ENCODE data around the gene TMCC1. TPM values are rescaled to one million over a fixed set of nuclear protein-coding genes. Genes with fewer than 3 reads are reported as not detected.
"Not testable (repeated sequence)": the region's sequence is repeated elsewhere in the genome, so short reads cannot be mapped to it uniquely, and the experiment has no call there.

Gene TMCC1
- total RNA-seq, 1 experiment from 2014 or later = 23.0 TPM

DNA sequence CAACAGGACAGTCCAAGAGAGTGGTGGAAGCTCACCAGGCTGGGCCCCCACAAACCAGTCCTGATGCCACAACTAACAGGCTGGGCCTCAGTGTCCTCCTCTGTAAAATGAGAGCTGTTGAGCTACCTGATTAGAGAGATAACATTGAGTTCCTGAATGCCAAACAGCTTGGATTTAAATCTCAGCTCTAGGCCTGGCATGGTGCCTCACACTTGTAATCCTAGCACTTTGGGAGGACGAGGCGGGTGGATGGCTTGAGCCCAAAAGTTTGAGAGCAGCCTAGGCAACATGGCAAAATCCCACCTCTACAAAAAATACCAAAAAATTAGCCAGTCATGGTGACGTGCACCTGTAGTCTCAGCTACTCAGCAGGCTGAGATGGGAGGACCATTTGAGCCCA, 20.1 kb upstream of the TMCC1 start:
- H3K4me2 ChIP-seq (ENCODE audit: low read depth, low read length, poor library complexity, severe bottlenecking) = no peak overlapping the region
- H3K27me3 ChIP-seq (ENCODE audit: low read length) = no peaks in the 10 kb centered on the region
- no peak overlapping the region for H2AFZ ChIP-seq (ENCODE audit: low read length)
- H3K9me3 ChIP-seq (ENCODE audit: low read length) = peaks cover 14% of the 10 kb centered on the region
- H3K9me2 ChIP-seq (replicated peaks; ENCODE audit: insufficient read depth, low read length) = no peaks in the 10 kb centered on the region
- H3K4me1 ChIP-seq (ENCODE audit: low read length) = no peaks in the 10 kb centered on the region
- H3K4me3 ChIP-seq (ENCODE audit: low read length) = no peak overlapping the region
- H3K9ac ChIP-seq (ENCODE audit: low read length) = no peak overlapping the region
- H3K27ac ChIP-seq (ENCODE audit: low read length) = no peak overlapping the region
- H3K79me2 ChIP-seq (ENCODE audit: low read length) = no peaks in the 10 kb centered on the region
- H4K20me1 ChIP-seq (ENCODE audit: insufficient read depth, low read depth, low read length) = no peaks in the 10 kb centered on the region
- no peak for DNase-seq
- no peaks in the 10 kb centered on the region; the same call in 1 of the 2 replicates for H3K36me3 ChIP-seq (ENCODE audit: insufficient read depth, low read length)

DNA sequence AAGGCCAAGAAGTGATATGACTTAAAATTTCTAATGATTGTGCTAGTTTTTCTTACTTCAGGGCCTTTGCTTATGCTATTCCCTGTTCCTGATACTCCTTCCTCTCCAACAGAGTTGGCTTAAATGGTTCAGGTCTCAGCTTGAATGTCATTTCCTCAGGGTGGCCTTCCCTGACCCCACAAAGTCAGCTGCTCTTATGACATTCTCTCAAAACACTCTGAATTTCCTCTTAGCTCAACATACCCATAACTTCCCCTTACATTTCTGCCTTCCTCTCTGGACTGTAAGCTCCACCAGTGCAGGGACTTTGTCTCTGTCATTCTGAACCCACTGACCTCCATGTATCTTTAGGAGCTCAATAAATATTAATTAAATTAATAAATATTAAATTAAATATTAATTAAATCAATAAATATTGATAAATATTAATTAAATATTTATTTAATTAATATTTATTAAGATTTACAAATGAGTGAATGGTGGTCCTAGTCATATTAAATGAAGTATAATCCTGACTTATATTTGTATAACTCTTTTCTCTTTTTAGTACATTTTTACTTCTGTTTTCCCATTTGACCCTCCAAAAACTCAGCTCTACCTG, 17.9 kb upstream of the TMCC1 start:
- no peaks in the 10 kb centered on the region for H3K4me1 ChIP-seq (ENCODE audit: low read length)
- H3K36me3 ChIP-seq (ENCODE audit: insufficient read depth, low read length) = peaks cover 4% of the 10 kb centered on the region; the same call in 1 of the 2 replicates
- no peak overlapping the region for H3K4me2 ChIP-seq (ENCODE audit: low read depth, low read length, poor library complexity, severe bottlenecking)
- no peak overlapping the region for H3K27ac ChIP-seq (ENCODE audit: low read length)
- no peak overlapping the region for H2AFZ ChIP-seq (ENCODE audit: low read length)
- no peaks in the 10 kb centered on the region for H3K79me2 ChIP-seq (ENCODE audit: low read length)
- no peak overlapping the region for H3K4me3 ChIP-seq (ENCODE audit: low read length)
- DNase-seq = no peak
- no peak overlapping the region for H3K9ac ChIP-seq (ENCODE audit: low read length)
- H4K20me1 ChIP-seq (ENCODE audit: insufficient read depth, low read depth, low read length) = no peaks in the 10 kb centered on the region
- H3K9me2 ChIP-seq (replicated peaks; ENCODE audit: insufficient read depth, low read length) = no peaks in the 10 kb centered on the region
- H3K9me3 ChIP-seq (ENCODE audit: low read length) = peaks cover 9% of the 10 kb centered on the region
- no peaks in the 10 kb centered on the region for H3K27me3 ChIP-seq (ENCODE audit: low read length)

DNA sequence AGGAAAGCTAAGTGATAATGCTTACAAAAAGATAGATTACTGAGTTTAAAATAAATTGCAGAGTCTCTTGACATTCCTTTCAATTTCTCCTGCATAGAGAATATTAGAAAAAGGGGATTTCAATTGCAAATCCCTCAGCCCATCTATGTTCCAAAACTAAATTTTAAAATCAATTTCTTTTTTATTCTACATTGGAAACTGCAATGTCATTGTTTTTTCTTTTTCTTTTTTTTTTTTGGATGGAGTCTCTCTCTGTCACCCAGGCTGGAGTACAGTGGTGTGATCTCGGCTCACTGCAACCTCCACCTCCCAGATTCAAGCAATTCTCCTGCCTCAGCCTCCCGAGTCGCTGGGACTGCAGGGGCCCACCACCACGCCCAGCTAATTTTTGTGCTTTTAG, 15.7 kb upstream of the TMCC1 start:
- DNase-seq; H3K27me3 ChIP-seq (ENCODE audit: low read length); H3K79me2 ChIP-seq (ENCODE audit: low read length); H3K9me2 ChIP-seq (replicated peaks; ENCODE audit: insufficient read depth, low read length); H3K4me1 ChIP-seq (ENCODE audit: low read length); H3K9ac ChIP-seq (ENCODE audit: low read length); H4K20me1 ChIP-seq (ENCODE audit: insufficient read depth, low read depth, low read length); H3K4me2 ChIP-seq (ENCODE audit: low read depth, low read length, poor library complexity, severe bottlenecking); H3K4me3 ChIP-seq (ENCODE audit: low read length); H2AFZ ChIP-seq (ENCODE audit: low read length); H3K27ac ChIP-seq (ENCODE audit: low read length): not testable (repeated sequence)
- H3K36me3 ChIP-seq (ENCODE audit: insufficient read depth, low read length) = peaks cover 17% of the 10 kb centered on the region; the same call in 1 of the 2 replicates
- H3K9me3 ChIP-seq (ENCODE audit: low read length) = peaks cover 18% of the 10 kb centered on the region

DNA sequence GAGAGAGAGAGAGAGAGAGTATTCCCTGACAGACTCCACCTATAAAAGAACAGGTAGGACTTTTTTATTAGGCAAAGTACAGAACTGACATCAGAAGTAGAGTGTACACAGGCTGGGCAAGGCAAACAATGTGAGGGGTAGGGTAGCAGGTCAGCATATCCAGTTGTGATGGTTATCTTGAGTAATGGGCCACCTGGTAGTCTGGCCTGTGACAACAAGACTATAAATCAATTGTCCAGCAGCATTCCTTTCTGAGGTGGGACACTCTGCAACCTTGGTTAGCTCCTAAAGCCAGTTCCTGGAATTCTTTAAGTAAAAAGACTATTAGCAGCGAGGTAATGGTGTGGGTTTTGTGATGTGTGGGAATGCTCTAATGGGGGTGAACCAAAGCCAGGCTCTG, 14.9 kb upstream of the TMCC1 start:
- Histone ChIP-seq H2AFZ (ENCODE audit: low read length) (no peak overlapping the region), H3K9ac (ENCODE audit: low read length) (no peak overlapping the region), H3K4me1 (ENCODE audit: low read length) (no peaks in the 10 kb centered on the region), H3K9me2 (replicated peaks; ENCODE audit: insufficient read depth, low read length) (no peaks in the 10 kb centered on the region), H3K36me3 (ENCODE audit: insufficient read depth, low read length) (peaks cover 17% of the 10 kb centered on the region), H3K9me3 (ENCODE audit: low read length) (peaks cover 23% of the 10 kb centered on the region), H3K27me3 (ENCODE audit: low read length) (no peaks in the 10 kb centered on the region), H3K4me3 (ENCODE audit: low read length) (no peak overlapping the region), H3K79me2 (ENCODE audit: low read length) (no peaks in the 10 kb centered on the region), H3K4me2 (ENCODE audit: low read depth, low read length, poor library complexity, severe bottlenecking) (no peak overlapping the region), H4K20me1 (ENCODE audit: insufficient read depth, low read depth, low read length) (no peaks in the 10 kb centered on the region), H3K27ac (ENCODE audit: low read length) (no peak overlapping the region)
- DNase-seq = no peak

DNA sequence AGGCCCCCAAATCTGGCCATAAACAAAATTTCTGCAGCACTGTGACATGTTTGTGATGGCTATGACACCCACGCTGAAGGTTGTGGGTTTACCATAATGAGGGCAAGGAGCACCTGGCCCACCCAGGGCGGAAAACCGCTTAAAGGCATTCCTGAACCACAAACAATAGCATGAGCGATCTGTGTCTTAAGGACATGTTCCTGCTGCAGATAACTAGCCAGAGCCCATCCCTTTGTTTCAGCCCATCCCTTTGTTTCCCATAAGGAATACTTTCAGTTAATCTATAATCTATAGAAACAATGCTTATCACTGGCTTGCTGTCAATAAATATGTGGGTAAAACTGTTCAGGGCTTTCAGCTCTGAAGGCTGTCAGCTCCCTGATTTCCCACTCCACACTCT, 7.8 kb upstream of the TMCC1 start:
- not testable (repeated sequence) for H3K9me2 ChIP-seq (replicated peaks; ENCODE audit: insufficient read depth, low read length); H2AFZ ChIP-seq (ENCODE audit: low read length); H3K9ac ChIP-seq (ENCODE audit: low read length); H3K4me1 ChIP-seq (ENCODE audit: low read length); H3K4me2 ChIP-seq (ENCODE audit: low read depth, low read length, poor library complexity, severe bottlenecking); H3K79me2 ChIP-seq (ENCODE audit: low read length); H3K27ac ChIP-seq (ENCODE audit: low read length); DNase-seq; H3K4me3 ChIP-seq (ENCODE audit: low read length); H3K27me3 ChIP-seq (ENCODE audit: low read length); H4K20me1 ChIP-seq (ENCODE audit: insufficient read depth, low read depth, low read length)
- Histone ChIP-seq H3K36me3 (ENCODE audit: insufficient read depth, low read length) (peaks cover 13% of the 10 kb centered on the region), H3K9me3 (ENCODE audit: low read length) (peaks cover 14% of the 10 kb centered on the region; the same call in 1 of the 2 replicates)

DNA sequence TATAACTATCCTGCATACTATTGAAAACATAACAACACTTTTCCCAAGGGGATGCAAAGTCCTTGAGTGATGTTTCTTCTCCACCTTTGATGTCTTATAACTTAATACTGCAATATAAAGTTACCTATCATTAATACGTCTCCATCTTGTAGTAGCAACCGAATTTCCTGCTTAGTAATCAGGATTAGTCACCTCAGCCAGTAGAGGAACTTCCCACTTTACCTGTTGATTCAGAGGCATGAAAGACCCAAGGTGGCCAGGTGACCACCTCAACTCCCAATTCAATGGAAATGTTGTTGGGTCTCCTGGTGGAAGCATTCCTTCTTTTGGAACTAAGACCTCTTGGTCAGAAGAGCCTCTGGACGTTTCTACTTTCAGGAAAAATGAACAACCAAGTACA, 3.5 kb upstream of the TMCC1 start:
- no peaks in the 10 kb centered on the region for H3K27me3 ChIP-seq (ENCODE audit: low read length)
- no peak overlapping the region for H3K27ac ChIP-seq (ENCODE audit: low read length)
- peaks cover 13% of the 10 kb centered on the region for H3K4me1 ChIP-seq (ENCODE audit: low read length)
- H3K9ac ChIP-seq (ENCODE audit: low read length) = no peak overlapping the region
- H3K4me3 ChIP-seq (ENCODE audit: low read length) = no peak overlapping the region
- no peak overlapping the region for H3K4me2 ChIP-seq (ENCODE audit: low read depth, low read length, poor library complexity, severe bottlenecking)
- no peak overlapping the region for H2AFZ ChIP-seq (ENCODE audit: low read length)
- no peaks in the 10 kb centered on the region for H3K9me3 ChIP-seq (ENCODE audit: low read length)
- no peaks in the 10 kb centered on the region for H3K36me3 ChIP-seq (ENCODE audit: insufficient read depth, low read length)
- no peak for DNase-seq
- peaks cover 25% of the 10 kb centered on the region for H3K79me2 ChIP-seq (ENCODE audit: low read length)
- H4K20me1 ChIP-seq (ENCODE audit: insufficient read depth, low read depth, low read length) = no peaks in the 10 kb centered on the region
- H3K9me2 ChIP-seq (replicated peaks; ENCODE audit: insufficient read depth, low read length) = no peaks in the 10 kb centered on the region

DNA sequence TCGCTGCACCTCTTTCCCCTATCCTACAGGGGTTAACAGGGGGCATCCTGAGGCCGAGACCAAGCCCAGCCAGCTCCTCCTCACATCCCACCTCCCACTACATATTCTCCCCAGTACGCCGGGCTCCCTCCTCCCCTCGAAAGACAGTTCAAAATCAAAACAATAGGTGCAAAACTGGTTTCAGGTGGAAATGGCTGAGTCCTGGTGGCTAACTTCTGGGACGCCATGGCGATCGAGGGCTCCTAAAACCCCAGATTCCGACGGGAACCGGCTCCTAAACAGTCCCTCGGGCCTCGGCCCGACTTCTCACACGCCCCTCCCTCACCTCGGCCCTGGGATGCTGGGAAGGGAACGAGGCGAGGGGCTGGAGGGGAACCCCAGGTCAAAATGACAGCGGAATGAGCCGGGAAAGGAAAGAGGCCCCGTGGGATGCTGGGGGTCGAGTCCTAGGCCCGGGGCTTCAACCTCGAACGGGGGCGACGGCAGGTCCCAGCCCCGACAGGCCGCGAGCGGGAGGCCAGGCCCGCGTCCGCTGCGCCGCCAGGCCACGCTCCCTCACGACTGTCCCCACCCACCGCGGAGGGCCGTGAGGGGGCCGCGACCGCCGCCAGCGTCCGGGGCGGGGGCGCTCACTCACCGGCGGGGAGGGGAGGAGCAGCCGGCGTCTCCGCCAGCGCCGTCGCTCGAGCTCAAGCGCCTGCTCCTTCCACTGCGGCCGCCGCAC, 492 bp downstream of the TMCC1 start:
- Histone ChIP-seq H3K9me3 (ENCODE audit: low read length) (no peaks in the 10 kb centered on the region), H2AFZ (ENCODE audit: low read length) (peak overlapping the region; percentile 65; the same call in 1 of the 2 replicates), H3K79me2 (ENCODE audit: low read length) (peaks cover 65% of the 10 kb centered on the region), H3K36me3 (ENCODE audit: insufficient read depth, low read length) (0 out of 2 replicates have a peak, but pooled peaks cover 3% of the 10 kb centered on the region), H3K4me2 (ENCODE audit: low read depth, low read length, poor library complexity, severe bottlenecking) (peak overlapping the region; percentile 90), H4K20me1 (ENCODE audit: insufficient read depth, low read depth, low read length) (no peaks in the 10 kb centered on the region), H3K27me3 (ENCODE audit: low read length) (no peaks in the 10 kb centered on the region), H3K4me3 (ENCODE audit: low read length) (peak overlapping the region; percentile 97), H3K9me2 (replicated peaks; ENCODE audit: insufficient read depth, low read length) (no peaks in the 10 kb centered on the region), H3K4me1 (ENCODE audit: low read length) (peaks cover 38% of the 10 kb centered on the region), H3K27ac (ENCODE audit: low read length) (peak overlapping the region; percentile 69), H3K9ac (ENCODE audit: low read length) (peak overlapping the region; percentile 99)
- peak; percentile 86 for DNase-seq

DNA sequence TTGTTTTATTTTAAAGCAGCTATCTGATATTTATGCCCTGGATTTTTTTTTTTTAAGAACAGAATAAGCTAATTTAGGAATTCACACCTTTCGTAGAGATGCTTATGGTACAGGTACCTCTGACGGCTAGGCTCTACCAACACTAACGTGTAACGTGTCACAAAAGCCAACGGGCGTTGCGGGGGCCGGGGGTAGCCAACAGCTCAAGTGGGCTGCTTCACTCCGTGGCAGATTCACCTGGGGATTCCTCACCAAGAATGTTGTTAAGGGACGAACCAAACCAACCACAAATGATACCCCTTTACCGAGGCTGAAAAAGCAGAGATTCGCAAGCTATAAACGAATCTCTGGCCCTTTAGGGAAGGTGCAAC, 1.0 kb downstream of the TMCC1 start:
- Histone ChIP-seq H3K4me1 (ENCODE audit: low read length) (peaks cover 38% of the 10 kb centered on the region), H3K27ac (ENCODE audit: low read length) (peak overlapping the region; percentile 69), H3K27me3 (ENCODE audit: low read length) (no peaks in the 10 kb centered on the region), H3K4me2 (ENCODE audit: low read depth, low read length, poor library complexity, severe bottlenecking) (peak overlapping the region; percentile 90), H3K36me3 (ENCODE audit: insufficient read depth, low read length) (0 out of 2 replicates have a peak, but pooled peaks cover 3% of the 10 kb centered on the region), H3K79me2 (ENCODE audit: low read length) (peaks cover 71% of the 10 kb centered on the region), H3K9ac (ENCODE audit: low read length) (peak overlapping the region; percentile 99), H2AFZ (ENCODE audit: low read length) (no peak overlapping the region), H4K20me1 (ENCODE audit: insufficient read depth, low read depth, low read length) (no peaks in the 10 kb centered on the region), H3K9me2 (replicated peaks; ENCODE audit: insufficient read depth, low read length) (no peaks in the 10 kb centered on the region), H3K9me3 (ENCODE audit: low read length) (no peaks in the 10 kb centered on the region), H3K4me3 (ENCODE audit: low read length) (peak overlapping the region; percentile 97)
- DNase-seq = peak; percentile 67
